CD4-positive, alpha-beta T cell treated with Interleukin-1 beta for 1 hour (primary cell): ENCODE measurements around the gene PDCL3.

Experiments used
- DNase-seq, 2 donors: peaks; one replicate each; pipeline ENCODE4 v3.0.0-alpha.2; 2020 to 2022

The PDCL3 gene

GRCh38 chr2:100612388-100613000 is 49.7 kb downstream of the PDCL3 start:
- DNase-seq: no peak

DNA sequence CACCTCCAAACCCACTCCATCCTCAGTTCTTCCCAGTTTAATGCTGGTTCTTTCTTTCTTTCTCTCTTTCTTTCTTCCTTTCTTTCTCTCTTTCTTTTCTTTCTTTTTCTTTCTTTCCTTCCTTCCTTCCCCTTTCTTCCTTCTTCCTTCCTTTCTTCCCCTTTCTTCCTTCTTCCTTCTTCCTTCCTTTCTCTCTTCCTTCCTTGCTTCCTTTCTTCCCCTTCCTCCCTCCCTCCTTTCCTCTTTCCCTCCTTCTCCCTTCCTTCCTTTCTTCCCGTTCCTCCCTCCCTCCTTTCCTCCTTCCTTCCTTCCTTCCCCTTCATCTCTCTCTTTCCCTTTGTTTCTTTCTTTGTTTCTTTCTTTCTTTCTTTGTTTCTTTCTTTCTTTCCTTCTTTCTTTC is 50.9 kb downstream of the PDCL3 start:
- no peak for DNase-seq

- DNase-seq: no peak
These were observed 51.7 kb downstream of the PDCL3 start for GRCh38 chr2:100614455-100615000.

DNA sequence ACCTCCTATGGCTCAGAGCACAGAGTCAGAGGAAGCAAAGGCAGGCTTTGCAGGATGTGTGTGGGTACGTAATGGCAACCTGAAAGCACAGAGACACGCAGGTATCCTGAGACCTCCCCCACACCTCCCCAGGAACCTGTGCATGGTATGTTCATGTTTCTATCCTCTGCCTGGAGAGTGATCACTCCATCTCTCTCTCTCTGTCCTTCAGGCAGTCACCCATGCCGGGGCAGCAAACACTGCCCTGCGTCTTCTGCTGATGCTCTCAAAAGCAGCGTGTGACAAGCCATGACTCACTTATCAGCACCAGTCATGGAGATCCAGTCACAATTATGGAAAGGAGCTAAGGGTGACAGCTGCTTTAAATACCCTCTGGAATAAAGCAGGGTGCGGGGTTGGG is 52.7 kb downstream of the PDCL3 start:
- no peak for DNase-seq

GRCh38 chr2:100615886-100616285 is 53.1 kb downstream of the PDCL3 start:
- no peak for DNase-seq

- DNase-seq: no peak
These were observed 54.1 kb downstream of the PDCL3 start for GRCh38 chr2:100616841-100617390.

GRCh38 chr2:100619951-100620350 is 57.2 kb downstream of the PDCL3 start:
- DNase-seq: no peak

DNA sequence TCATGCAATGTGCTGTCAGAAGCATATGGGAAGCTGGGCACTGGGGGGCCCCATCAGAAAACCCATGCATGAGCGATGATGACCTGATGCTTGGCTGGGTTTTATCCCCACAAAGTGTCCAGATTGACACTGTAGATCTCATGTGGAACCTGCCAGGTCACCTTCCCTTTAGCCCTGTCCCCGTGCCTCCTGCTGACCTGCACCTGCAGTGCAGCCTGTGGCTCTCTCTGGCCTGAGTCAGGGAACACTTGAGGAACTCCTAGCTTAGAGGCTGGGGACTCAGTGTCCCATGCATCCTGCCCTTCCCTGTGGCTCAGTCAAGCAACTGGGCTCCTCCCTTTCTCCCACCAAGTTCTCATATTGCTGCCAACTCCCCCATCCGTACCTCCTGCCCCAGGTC is 57.7 kb downstream of the PDCL3 start:
- no peak for DNase-seq

DNA sequence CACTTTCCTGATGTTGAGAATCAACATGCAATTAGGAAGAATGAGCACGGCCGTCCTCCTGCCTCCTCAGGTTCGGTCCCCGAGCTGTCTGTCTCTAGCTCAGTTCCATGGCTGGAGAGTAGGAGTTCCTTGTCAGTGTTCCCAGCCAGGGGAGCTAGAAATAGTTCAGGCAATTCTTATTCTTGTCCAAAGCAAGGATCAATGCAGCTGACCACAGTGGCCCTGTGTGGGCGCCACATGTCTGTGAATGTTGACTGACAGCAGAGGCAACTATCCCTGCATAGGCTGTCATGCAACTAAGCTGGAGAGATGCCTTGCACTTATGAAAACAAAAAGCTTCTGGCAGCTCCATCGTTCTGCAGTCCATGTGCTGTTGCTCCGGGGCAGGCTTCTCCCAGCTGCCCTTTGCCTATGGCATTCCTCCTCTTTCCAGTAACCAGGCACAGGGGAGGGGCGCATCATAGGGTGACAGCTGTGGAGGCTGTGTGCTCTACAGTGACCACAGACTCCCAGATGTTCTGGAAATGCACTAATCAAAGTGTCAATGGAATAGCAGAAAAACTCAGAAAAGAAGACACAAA is 58.7 kb downstream of the PDCL3 start:
- DNase-seq: no peak

DNA sequence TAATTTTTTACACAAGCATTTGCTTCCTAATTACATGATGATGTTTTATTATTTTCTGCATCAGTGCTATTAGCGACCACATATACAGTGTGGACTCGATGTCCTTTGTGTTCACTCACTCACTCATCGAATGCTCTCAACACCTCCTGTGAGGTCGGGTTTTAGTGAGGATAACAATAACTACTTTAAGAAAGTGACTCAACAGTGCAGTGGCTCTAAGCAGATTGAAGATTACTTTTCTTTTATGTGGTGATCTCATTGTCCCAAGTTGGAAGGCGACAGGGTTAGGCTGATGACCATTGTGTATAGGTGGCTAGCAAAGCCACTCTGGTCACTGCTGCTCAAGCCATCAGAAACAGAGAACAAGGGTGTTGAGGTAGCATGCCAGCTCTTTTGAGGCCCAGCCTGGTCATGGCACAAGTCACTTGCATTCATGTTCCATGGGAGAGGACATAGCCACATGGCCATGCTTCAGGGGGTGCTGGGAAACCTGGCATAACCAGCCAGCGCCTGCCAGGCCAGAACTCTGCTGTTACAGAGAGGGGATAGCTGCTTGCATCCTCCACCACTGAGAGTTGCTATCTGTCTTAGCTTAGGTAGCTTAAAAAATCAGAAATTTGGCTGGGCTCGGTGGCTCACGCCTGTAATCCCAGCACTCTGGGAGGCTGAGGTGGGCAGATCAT is 60.4 kb downstream of the PDCL3 start:
- DNase-seq: no peak

DNA sequence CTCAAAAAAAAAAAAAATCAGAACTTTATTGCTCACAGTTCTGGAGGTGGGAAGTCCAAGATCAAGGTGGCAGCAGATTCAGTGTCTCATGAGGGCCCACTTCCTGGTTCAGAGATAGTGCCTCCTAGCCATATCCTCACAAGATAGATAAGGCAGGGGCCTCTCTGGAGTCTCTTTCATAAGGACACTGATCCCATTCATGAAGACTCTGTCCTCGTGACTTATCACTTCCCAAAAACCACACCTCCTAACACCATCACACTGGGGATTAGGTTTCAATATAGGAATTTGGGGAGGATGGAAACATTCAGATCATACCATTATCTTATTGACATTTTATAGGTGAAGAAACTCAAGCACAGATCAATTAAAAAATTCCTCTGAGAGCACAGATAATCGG is 61.1 kb downstream of the PDCL3 start:
- no peak for DNase-seq

DNA sequence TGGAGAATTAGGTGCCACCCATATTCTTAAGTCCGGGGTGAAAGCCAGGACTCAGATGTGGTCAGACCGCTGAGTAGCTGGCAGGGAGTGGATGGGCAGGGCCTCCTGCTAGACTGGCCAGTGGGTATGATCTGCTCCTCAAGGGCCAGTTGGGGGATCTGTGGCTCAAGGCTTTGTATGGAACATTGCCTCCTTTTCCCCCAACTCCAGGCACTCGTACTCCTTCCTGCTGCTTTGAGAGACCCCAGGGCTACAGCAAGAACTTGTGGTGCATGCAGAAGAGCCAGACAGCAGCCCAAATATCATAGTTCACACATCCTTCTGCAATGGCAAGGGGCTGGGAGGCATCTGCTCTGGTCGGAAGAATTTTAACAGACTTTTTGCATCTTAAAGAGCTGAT is 61.7 kb downstream of the PDCL3 start:
- DNase-seq: no peak

GRCh38 chr2:100625717-100626116 is 62.9 kb downstream of the PDCL3 start:
- no peak for DNase-seq
